Transverse colon (tissue), 4 donors: ENCODE data around the gene DOCK10. TPM values are rescaled to one million over a fixed set of nuclear protein-coding genes. Genes with fewer than 3 reads are reported as not detected.

Source experiments
- DNase-seq: peaks from one replicate; pipeline ENCODE4 v3.0.0-alpha.2; 2019
- H3K27ac ChIP-seq, 4 donors: fragments of 200-600 bp; sonication (generic); 2 replicates each; pipeline ENCODE4 v1.5.1; 2016 to 2018; ENCODE audit warnings: inconsistent platforms in 4 of 4
- H3K27me3 ChIP-seq: fragments of 200-600 bp; sonication (generic); 2 replicates; pipeline ENCODE4 v1.5.1; 2017; ENCODE audit warnings: inconsistent platforms
- H3K36me3 ChIP-seq, 4 donors: fragments of 200-600 bp; sonication (generic); 2 replicates each; pipeline ENCODE4 v1.5.1; 2017 to 2019; ENCODE audit warnings: inconsistent platforms in 4 of 4
- H3K4me1 ChIP-seq, 4 donors: fragments of 200-600 bp; sonication (generic); 2 replicates each; pipeline ENCODE4 v1.5.1; 2017 to 2020; ENCODE audit warnings: inconsistent platforms in 4 of 4
- H3K4me3 ChIP-seq, 4 donors: fragments of 200-600 bp; sonication (generic); 1 replicate in 1 of 4; 2 replicates in 3 of 4; pipeline versions ENCODE4 v1.5.1 to v1.6.1; 2017 to 2019; ENCODE audit warnings: inconsistent platforms in 4 of 4
- H3K9me3 ChIP-seq, 2 donors: fragments of 200-600 bp; sonication (generic); 2 replicates each; pipeline ENCODE4 v1.5.1; 2017 to 2019; ENCODE audit warnings: inconsistent platforms in 2 of 2
- EP300 ChIP-seq: sonication (generic); formaldehyde crosslinking; IDR thresholded peaks from one replicate; pipeline ENCODE4 v1.6.1; 2017; ENCODE audit warnings: antibody characterized with exemption, low read depth
- POLR2A ChIP-seq: fragments of 450-650 bp; IDR thresholded peaks from one replicate; pipeline ENCODE4 v1.6.1; 2016; ENCODE audit warnings: antibody characterized with exemption, mild to moderate bottlenecking, moderate library complexity
- POLR2AphosphoS5 ChIP-seq, 3 donors: sonication (generic); formaldehyde crosslinking; IDR thresholded peaks; one replicate each; pipeline ENCODE4 v1.6.1; 2016; ENCODE audit warnings: antibody characterized with exemption in 3 of 3
- WGBS, 2 donors: methylation state at CpG; one replicate each; pipeline ENCODE4 v1.1.5; 2018; ENCODE audit warnings: low coverage in 1 of 2; 5-methylcytosine and 5-hydroxymethylcytosine counted together
- in situ Hi-C, 4 donors: fragments of 200-750 bp; cut with MboI; loops; one replicate each; pipeline versions ENCODE4 v1.15.0 to v1.15.1; 2017; ENCODE audit warnings: low sequenced_read_pairs in 3 of 4, low pct_ligation_motif_present in 1 of 4, low pct_unique_long_range_greater_than_20kb in 1 of 4
- intact Hi-C: fragments of 100-400 bp; cut with DNase I; formaldehyde crosslinking; loops from one replicate; pipeline ENCODE4 v1.15.1; 2023; ENCODE audit warnings: low total_unique reads
- total RNA-seq, 4 donors: library from RNA; depleted of rRNA; stranded (reverse); fragments of >200 nt; gene quantifications; one replicate each; pipeline ENCODE4 v1.1.0, GENCODE V29; 2016
- TF ChIP-seq, protein P1 (sequence below), 5 experiments: fragments of 200-600 bp in 3 of 5; fragments of 450-650 bp in 2 of 5; sonication (generic) in 3 of 5; IDR thresholded peaks; 1 replicate in 2 of 5; 2 replicates in 3 of 5; pipeline ENCODE4 v1.5.1; 2016 to 2017; ENCODE audit warnings: antibody characterized with exemption in 5 of 5, inconsistent platforms in 3 of 5, mild to moderate bottlenecking in 2 of 5, moderate library complexity in 1 of 5

Gene DOCK10
- total RNA-seq, 4 donors from 2014 or later: 5.2 to 64.7 (median 14.5) TPM

DNA sequence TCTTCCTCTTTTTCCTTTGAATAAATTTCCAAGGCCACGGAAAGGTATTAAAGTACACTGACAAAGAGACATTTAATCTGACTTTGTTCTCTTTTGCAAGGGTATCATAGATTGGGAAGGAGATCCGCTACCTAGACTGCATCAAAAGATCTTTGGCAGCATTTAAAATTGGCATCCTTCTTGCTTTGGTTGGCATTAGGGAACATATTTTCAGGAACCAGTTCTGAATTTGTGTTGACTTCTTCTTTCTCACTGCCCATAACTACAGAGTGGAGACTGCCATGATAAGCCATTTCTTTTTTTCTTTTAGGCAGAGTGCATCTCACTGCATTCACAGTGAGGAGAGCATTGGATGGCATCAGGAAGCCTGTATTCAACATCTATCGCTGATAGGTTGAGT is 83.4 kb downstream of the DOCK10 start:
- H3K4me3 ChIP-seq: no peak overlapping the region
- 77 to 87% methylated on average over 2 to 3 of the region's 3 CpGs for WGBS, 2 donors
- TF ChIP-seq EP300 (no peak), POLR2AphosphoS5 (IDR thresholded peaks at IDR 0.05) (no peak), POLR2A (no peak)
- TF ChIP-seq, protein P1, sequence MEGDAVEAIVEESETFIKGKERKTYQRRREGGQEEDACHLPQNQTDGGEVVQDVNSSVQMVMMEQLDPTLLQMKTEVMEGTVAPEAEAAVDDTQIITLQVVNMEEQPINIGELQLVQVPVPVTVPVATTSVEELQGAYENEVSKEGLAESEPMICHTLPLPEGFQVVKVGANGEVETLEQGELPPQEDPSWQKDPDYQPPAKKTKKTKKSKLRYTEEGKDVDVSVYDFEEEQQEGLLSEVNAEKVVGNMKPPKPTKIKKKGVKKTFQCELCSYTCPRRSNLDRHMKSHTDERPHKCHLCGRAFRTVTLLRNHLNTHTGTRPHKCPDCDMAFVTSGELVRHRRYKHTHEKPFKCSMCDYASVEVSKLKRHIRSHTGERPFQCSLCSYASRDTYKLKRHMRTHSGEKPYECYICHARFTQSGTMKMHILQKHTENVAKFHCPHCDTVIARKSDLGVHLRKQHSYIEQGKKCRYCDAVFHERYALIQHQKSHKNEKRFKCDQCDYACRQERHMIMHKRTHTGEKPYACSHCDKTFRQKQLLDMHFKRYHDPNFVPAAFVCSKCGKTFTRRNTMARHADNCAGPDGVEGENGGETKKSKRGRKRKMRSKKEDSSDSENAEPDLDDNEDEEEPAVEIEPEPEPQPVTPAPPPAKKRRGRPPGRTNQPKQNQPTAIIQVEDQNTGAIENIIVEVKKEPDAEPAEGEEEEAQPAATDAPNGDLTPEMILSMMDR (IDR thresholded peaks at IDR 0.05): no peak
- no peak for DNase-seq
- H3K27me3 ChIP-seq: no peaks in the 10 kb centered on the region
- no peak overlapping the region for H3K27ac ChIP-seq
- peaks cover 0 to 31% (median 5%) of the 10 kb centered on the region in 4 donors for H3K4me1 ChIP-seq
- in situ Hi-C loops (no loop called here), intact Hi-C loops (no loop called here)
- no peaks in the 10 kb centered on the region for H3K36me3 ChIP-seq
- no peaks in the 10 kb centered on the region for H3K9me3 ChIP-seq

DNA sequence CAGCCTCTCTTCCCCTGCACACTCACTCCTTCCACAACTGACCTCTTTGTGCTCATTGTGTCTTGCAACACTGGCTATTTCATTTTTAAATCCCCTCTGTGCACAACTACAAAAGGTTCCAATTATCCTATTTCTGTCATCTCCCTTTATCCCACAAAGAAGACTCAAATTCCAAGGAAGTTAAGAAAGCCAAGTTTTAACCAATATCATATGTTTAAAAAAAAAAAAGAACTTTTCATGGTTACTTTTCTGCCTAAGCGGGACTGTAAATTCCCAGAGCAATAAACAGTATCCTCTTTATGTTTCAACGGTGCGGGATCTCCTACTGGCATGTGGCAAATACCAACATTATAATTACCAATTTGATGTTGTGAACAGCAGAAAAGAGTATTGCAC is 83.8 kb downstream of the DOCK10 start:
- Histone ChIP-seq H3K9me3 (no peaks in the 10 kb centered on the region), H3K27me3 (no peaks in the 10 kb centered on the region), H3K27ac (peak overlapping the region in 3 of 4 donors; percentile 25 to 67 (median 35)), H3K36me3 (no peaks in the 10 kb centered on the region), H3K4me3 (no peak overlapping the region), H3K4me1 (peaks cover 0 to 31% (median 5%) of the 10 kb centered on the region in 4 donors)
- intact Hi-C loops (no loop called here), in situ Hi-C loops (no loop called here)
- TF ChIP-seq, protein P1 (IDR thresholded peaks at IDR 0.05): no peak
- TF ChIP-seq POLR2A (no peak), POLR2AphosphoS5 (IDR thresholded peaks at IDR 0.05) (no peak), EP300 (no peak)
- WGBS, 2 donors: 61 to 75% methylated on average over 3 of the region's 3 CpGs
- DNase-seq: no peak

DNA sequence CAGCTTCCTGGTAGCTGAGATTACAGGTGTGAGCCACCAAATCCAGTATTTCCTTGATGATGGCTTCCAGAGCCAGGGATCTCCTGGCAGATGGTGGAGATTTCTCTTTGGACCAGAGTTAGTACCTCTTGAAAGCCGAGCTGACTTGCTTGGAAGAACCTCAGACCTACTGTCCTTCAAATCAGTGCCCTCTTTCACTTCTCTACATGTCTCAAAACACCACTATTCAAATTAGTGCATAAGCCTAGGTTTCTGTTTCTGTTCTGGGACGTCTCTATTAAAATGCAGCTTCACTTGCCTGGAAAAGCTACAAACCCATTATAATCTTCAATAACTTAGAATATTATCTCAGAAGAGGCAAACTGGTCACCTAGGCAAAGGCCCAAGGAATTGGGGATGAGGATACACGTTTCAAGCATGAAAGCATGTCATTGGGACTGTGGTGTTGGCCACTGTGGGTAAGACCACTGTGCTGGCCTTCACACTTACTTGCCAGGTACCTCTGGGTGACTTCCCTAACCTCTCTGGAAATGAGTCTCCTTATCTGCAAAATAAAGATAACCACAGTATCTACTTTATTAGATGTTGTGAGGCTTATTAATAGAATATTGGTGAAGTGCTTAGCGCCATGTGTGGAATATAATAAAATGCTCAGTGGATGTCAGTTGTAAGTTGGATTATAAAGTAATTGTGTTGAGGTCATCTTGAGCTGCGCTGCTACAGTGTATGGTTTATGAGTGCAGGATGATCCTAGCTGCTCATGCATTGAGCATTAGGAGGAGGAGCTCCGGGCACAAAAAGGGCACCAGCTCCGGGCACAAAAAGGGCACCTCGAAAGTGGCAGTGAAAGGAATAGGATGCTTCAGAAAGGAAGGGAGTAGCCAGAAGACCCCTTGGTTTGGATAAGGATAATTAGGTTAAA is 84.5 kb downstream of the DOCK10 start:
- H3K9me3 ChIP-seq: no peaks in the 10 kb centered on the region
- intact Hi-C loops: no loop called here
- TF ChIP-seq POLR2AphosphoS5 (IDR thresholded peaks at IDR 0.05) (no peak), POLR2A (no peak), EP300 (no peak)
- TF ChIP-seq, protein P1 (IDR thresholded peaks at IDR 0.05): no peak
- DNase-seq: no peak
- peaks cover 0 to 38% (median 8%) of the 10 kb centered on the region in 4 donors for H3K4me1 ChIP-seq
- WGBS, 2 donors: 48 to 60% methylated on average over 7 to 8 of the region's 8 CpGs
- no peaks in the 10 kb centered on the region for H3K27me3 ChIP-seq
- H3K36me3 ChIP-seq: no peaks in the 10 kb centered on the region
- in situ Hi-C loops: no loop called here
- H3K4me3 ChIP-seq: no peak overlapping the region
- H3K27ac ChIP-seq: peak overlapping the region in 3 of 4 donors; percentile 25 to 67 (median 35)

DNA sequence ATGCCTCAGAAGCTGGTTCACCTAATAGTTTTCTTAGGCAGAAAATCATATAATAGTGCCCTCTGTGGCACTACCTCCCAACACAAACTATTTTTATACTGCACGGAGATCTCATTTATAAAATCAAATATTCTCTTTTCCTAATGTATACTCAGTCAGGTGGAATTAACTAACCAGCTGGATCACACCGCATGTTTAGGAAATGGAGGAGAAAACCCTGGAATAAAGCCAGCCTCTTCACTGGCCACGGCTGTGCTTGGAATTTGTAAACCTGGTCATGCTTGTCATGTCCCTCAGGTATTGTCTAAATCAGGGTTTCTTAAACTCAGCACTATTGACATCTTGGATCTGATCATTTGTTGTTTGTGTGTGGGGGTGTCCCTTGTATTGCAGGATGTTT is 85.6 kb downstream of the DOCK10 start:
- Histone ChIP-seq H3K27ac (peak overlapping the region in 2 of 4 donors; percentile 25 to 67), H3K4me1 (peaks cover 0 to 43% (median 8%) of the 10 kb centered on the region in 4 donors), H3K36me3 (no peaks in the 10 kb centered on the region), H3K4me3 (no peak overlapping the region), H3K27me3 (no peaks in the 10 kb centered on the region), H3K9me3 (no peaks in the 10 kb centered on the region)
- WGBS, 2 donors: 81 to 100% methylated on average over 1 to 3 of the region's 3 CpGs
- intact Hi-C loops: no loop called here
- in situ Hi-C loops: no loop called here
- no peak for DNase-seq
- TF ChIP-seq, protein P1 (IDR thresholded peaks at IDR 0.05): no peak
- no peak for TF ChIP-seq POLR2AphosphoS5 (IDR thresholded peaks at IDR 0.05)
- no peak for TF ChIP-seq EP300
- no peak for TF ChIP-seq POLR2A
